Upper lobe of left lung (tissue), 6 donors: ENCODE results near the gene MYB. TPM values are rescaled to one million over a fixed set of nuclear protein-coding genes. Genes with fewer than 3 reads are reported as not detected.

ENCODE experiments used
- ATAC-seq, 2 donors: fragments of 200-7000 bp; cut with Tn5 transposase; one replicate each; pipeline ENCODE4 v1.9.1; 2022; ENCODE audit warnings: mild to moderate bottlenecking in 2 of 2, moderate library complexity in 2 of 2; ENCODE audit not compliant: low FRiP score in 2 of 2
- DNase-seq, 2 donors: peaks; one replicate each; pipeline ENCODE4 v3.0.0-alpha.2; 2019 to 2020
- H3K27ac ChIP-seq, 4 donors: fragments of 200-600 bp; sonication (generic); one replicate each; pipeline ENCODE4 v1.5.1; 2016 to 2019
- H3K27me3 ChIP-seq, 4 donors: fragments of 200-600 bp; sonication (generic); one replicate each; pipeline ENCODE4 v1.5.1; 2017 to 2019
- H3K36me3 ChIP-seq, 4 donors: fragments of 200-600 bp; sonication (generic); one replicate each; pipeline ENCODE4 v1.5.1; 2016 to 2019
- H3K4me1 ChIP-seq, 4 donors: fragments of 200-600 bp; sonication (generic); one replicate each; pipeline ENCODE4 v1.5.1; 2018 to 2019
- H3K4me3 ChIP-seq, 4 donors: fragments of 200-600 bp; sonication (generic); one replicate each; pipeline ENCODE4 v1.5.1; 2017 to 2019; ENCODE audit warnings: mild to moderate bottlenecking in 2 of 4, moderate library complexity in 1 of 4
- H3K9me3 ChIP-seq, 4 donors: fragments of 200-600 bp; sonication (generic); one replicate each; pipeline ENCODE4 v1.5.1; 2018 to 2019
- CTCF ChIP-seq, 6 experiments: fragments of 450-650 bp in 4 of 6; fragments of 200-600 bp in 2 of 6; sonication (generic) in 2 of 6; IDR thresholded peaks; one replicate each; pipeline ENCODE4 v1.5.1; 2016 to 2019; ENCODE audit warnings: antibody characterized with exemption in 6 of 6
- EP300 ChIP-seq, 4 donors: sonication (generic); formaldehyde crosslinking; IDR thresholded peaks; one replicate each; pipeline ENCODE4 v1.5.1; 2017; ENCODE audit warnings: antibody characterized with exemption in 4 of 4, control low read depth in 2 of 4
- POLR2A ChIP-seq, 4 donors: fragments of 450-650 bp; IDR thresholded peaks; one replicate each; pipeline ENCODE4 v1.5.1; 2016 to 2017; ENCODE audit warnings: antibody characterized with exemption in 4 of 4, mild to moderate bottlenecking in 2 of 4
- POLR2AphosphoS5 ChIP-seq, 2 donors: sonication (generic); formaldehyde crosslinking; IDR thresholded peaks; one replicate each; pipeline ENCODE4 v1.5.1; 2017; ENCODE audit warnings: antibody characterized with exemption in 2 of 2
- WGBS, 2 donors: methylation state at CpG; one replicate each; pipeline ENCODE4 v1.1.5; 2017 to 2018; 5-methylcytosine and 5-hydroxymethylcytosine counted together
- total RNA-seq, 6 donors: library from RNA; depleted of rRNA in 4 of 6; stranded (reverse); fragments of >200 nt in 4 of 6; gene quantifications; one replicate each; pipeline versions ENCODE4 v1.1.0 to v1.2.1, GENCODE V29; 2016 to 2021
- donor health status: DM: no; HTN: no; CAD: no; lungs with moderate emphysema.
- donor health status: DM: no; HTN: yes; CAD: no; lungs with severe emphysema.

MYB gene
- total RNA-seq, 6 donors from 2014 or later: 1.9 to 17.2 (median 4.7) TPM

- no peaks in the 10 kb centered on the region for H3K36me3 ChIP-seq
- TF ChIP-seq EP300 (IDR thresholded peaks at IDR 0.05) (no peak), POLR2A (IDR thresholded peaks at IDR 0.05) (no peak), CTCF (IDR thresholded peaks at IDR 0.05) (no peak), POLR2AphosphoS5 (IDR thresholded peaks at IDR 0.05) (no peak)
- H3K27ac ChIP-seq: no peak overlapping the region
- H3K4me3 ChIP-seq: no peak overlapping the region
- no peaks in the 10 kb centered on the region for H3K9me3 ChIP-seq
- ATAC-seq (no peak), DNase-seq (no peak)
- H3K4me1 ChIP-seq: no peaks in the 10 kb centered on the region
- no peaks in the 10 kb centered on the region for H3K27me3 ChIP-seq
- 81 to 95% methylated on average over 1 of the region's 1 CpG for WGBS, 2 donors
Observed at GRCh38 chr6:135193221-135193620, 12.1 kb downstream of the MYB start.

DNA sequence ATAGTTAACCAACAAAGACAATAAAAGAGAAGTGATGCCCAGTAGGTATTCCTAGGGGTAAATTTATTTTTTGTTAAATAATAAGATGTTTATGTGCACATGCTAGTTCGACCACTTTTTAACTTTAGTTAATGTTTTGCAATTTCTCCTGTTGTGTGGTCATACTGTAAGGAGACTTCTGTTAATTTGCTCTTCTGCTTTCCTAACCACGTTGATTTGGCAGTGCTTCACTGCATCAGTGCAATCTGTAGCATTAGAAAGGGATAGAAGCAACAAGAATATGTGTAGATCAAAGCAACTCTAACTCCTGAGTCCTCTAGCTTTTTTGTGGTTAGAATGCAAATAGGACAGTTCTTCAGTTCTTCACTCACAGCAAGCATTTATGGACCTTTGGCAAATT lies 13.9 kb downstream of the MYB start:
- no peaks in the 10 kb centered on the region for H3K36me3 ChIP-seq
- H3K9me3 ChIP-seq: no peaks in the 10 kb centered on the region
- WGBS, 2 donors: 51 to 61% methylated on average over 2 of the region's 2 CpGs
- ATAC-seq: no peak
- DNase-seq: no peak
- H3K4me3 ChIP-seq: no peak overlapping the region
- TF ChIP-seq POLR2A (IDR thresholded peaks at IDR 0.05): no peak
- TF ChIP-seq CTCF (IDR thresholded peaks at IDR 0.05): no peak
- no peak for TF ChIP-seq POLR2AphosphoS5 (IDR thresholded peaks at IDR 0.05)
- no peak for TF ChIP-seq EP300 (IDR thresholded peaks at IDR 0.05)
- H3K27ac ChIP-seq: no peak overlapping the region
- no peaks in the 10 kb centered on the region for H3K4me1 ChIP-seq
- no peaks in the 10 kb centered on the region for H3K27me3 ChIP-seq

GRCh38 chr6:135195522-135195921 lies 14.4 kb downstream of the MYB start:
- Histone ChIP-seq H3K9me3 (no peaks in the 10 kb centered on the region), H3K27me3 (no peaks in the 10 kb centered on the region), H3K4me1 (no peaks in the 10 kb centered on the region), H3K36me3 (no peaks in the 10 kb centered on the region), H3K4me3 (no peak overlapping the region), H3K27ac (no peak overlapping the region)
- DNase-seq (no peak), ATAC-seq (no peak)
- 60 to 91% methylated on average over 6 of the region's 6 CpGs for WGBS, 2 donors
- TF ChIP-seq POLR2A (IDR thresholded peaks at IDR 0.05): no peak
- TF ChIP-seq EP300 (IDR thresholded peaks at IDR 0.05): no peak
- TF ChIP-seq POLR2AphosphoS5 (IDR thresholded peaks at IDR 0.05): no peak
- TF ChIP-seq CTCF (IDR thresholded peaks at IDR 0.05): no peak

DNA sequence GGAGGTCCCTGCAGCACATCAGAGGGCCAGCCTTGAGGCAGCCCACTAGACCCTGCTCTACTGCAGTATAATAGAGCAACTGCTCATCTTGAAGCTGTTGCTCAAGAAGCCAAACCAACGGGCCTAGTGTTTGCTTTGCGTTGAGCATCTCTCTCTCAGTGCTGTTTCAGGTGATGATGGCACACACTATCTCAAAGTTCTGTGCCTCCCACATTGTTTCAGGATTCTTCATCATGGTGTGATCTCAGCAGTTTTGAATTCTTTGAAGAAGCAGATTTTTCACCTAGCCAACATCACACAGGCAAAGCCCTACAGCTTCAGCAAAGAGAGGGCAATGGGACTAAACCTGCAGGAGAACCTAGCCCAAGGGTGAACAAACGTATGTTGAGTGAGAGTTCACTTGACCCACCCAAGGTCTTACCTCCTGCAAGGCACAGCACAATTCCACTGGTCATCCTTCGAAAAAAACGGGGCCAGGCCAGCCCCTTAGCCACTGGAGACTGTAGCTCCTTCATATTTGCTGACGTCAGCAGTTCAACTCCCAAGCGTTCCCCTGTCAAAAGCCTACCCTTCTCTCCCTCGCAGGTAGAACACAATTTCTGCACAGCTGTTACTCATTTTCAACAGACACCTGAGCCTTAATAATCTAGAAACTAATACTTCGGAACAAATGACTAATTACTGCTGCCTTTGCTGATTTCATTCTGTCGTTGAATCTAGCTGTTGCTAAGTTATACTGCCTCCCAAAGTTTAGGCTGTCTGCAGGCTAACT lies 15.8 kb downstream of the MYB start:
- Histone ChIP-seq H3K4me1 (no peaks in the 10 kb centered on the region), H3K9me3 (no peaks in the 10 kb centered on the region), H3K4me3 (no peak overlapping the region), H3K36me3 (no peaks in the 10 kb centered on the region), H3K27me3 (no peaks in the 10 kb centered on the region), H3K27ac (no peak overlapping the region)
- TF ChIP-seq POLR2A (IDR thresholded peaks at IDR 0.05) (no peak), POLR2AphosphoS5 (IDR thresholded peaks at IDR 0.05) (no peak), CTCF (IDR thresholded peaks at IDR 0.05) (no peak), EP300 (IDR thresholded peaks at IDR 0.05) (no peak)
- DNase-seq (no peak), ATAC-seq (no peak)
- WGBS, 2 donors: 73 to 79% methylated on average over 10 of the region's 10 CpGs

GRCh38 chr6:135202836-135203235 lies 21.7 kb downstream of the MYB start:
- Histone ChIP-seq H3K9me3 (no peaks in the 10 kb centered on the region), H3K27me3 (no peaks in the 10 kb centered on the region), H3K4me1 (no peaks in the 10 kb centered on the region), H3K4me3 (no peak overlapping the region), H3K36me3 (no peaks in the 10 kb centered on the region), H3K27ac (no peak overlapping the region)
- DNase-seq (no peak), ATAC-seq (no peak)
- TF ChIP-seq CTCF (IDR thresholded peaks at IDR 0.05): no peak
- TF ChIP-seq POLR2A (IDR thresholded peaks at IDR 0.05): no peak
- TF ChIP-seq EP300 (IDR thresholded peaks at IDR 0.05): no peak
- TF ChIP-seq POLR2AphosphoS5 (IDR thresholded peaks at IDR 0.05): no peak
- 89 to 92% methylated on average over 1 of the region's 1 CpG for WGBS, 2 donors
